Stimulated activated CD4-positive, alpha-beta T cell treated with anti-CD3 and anti-CD28 coated beads, TNF-alpha, amount 100 ng/mL, for 1 hour (primary cell): ENCODE data around the gene MCM9.
"Not testable (repeated sequence)": the region's sequence is repeated elsewhere in the genome, so short reads cannot be mapped to it uniquely, and the experiment has no call there.

Source experiments
- DNase-seq, 3 donors: peaks; one replicate each; pipeline ENCODE4 v3.0.0-alpha.2; 2020; ENCODE audit warnings: low read depth in 3 of 3, low spot score in 1 of 3

The MCM9 gene

GRCh38 chr6:118770835-118771234, 164.1 kb downstream of the MCM9 start:
- no peak for DNase-seq

- no peak for DNase-seq
Measured at GRCh38 chr6:118770112-118770788, 164.7 kb downstream of the MCM9 start.

GRCh38 chr6:118768904-118769325, 166.0 kb downstream of the MCM9 start:
- no peak for DNase-seq

GRCh38 chr6:118768441-118768840, 166.5 kb downstream of the MCM9 start:
- no peak for DNase-seq

GRCh38 chr6:118765316-118765715, 169.6 kb downstream of the MCM9 start:
- DNase-seq, result not testable (repeated sequence)

- DNase-seq, result no peak
Measured at GRCh38 chr6:118764766-118765165, 170.2 kb downstream of the MCM9 start.
